HepG2 (cell line): ENCODE data around the gene PLBD2. TPM values are rescaled to one million over a fixed set of nuclear protein-coding genes. Genes with fewer than 3 reads are reported as not detected.

Source experiments
- AKAP8 ChIP-seq: sonication (generic); formaldehyde crosslinking; IDR thresholded peaks from 2 replicates; pipeline ENCODE4 v1.5.1; 2020; ENCODE audit warnings: mild to moderate bottlenecking, missing genetic modification reagents
- CEBPG ChIP-seq: IDR thresholded peaks from 2 replicates; pipeline ENCODE4 v1.6.1; 2016
- GABPA ChIP-seq, 2 experiments: IDR thresholded peaks; 2 replicates each; pipeline ENCODE4 v1.6.1; 2011 to 2016; ENCODE audit warnings: low read depth in 2 of 2, low read length in 1 of 2, missing biosample characterization in 1 of 2, missing genetic modification characterization in 1 of 2
- HIVEP1 ChIP-seq: sonication (generic); formaldehyde crosslinking; IDR thresholded peaks from 2 replicates; pipeline ENCODE4 v1.4.0; 2020; ENCODE audit warnings: mild to moderate bottlenecking, missing genetic modification reagents
- ISX ChIP-seq: sonication (generic); formaldehyde crosslinking; conservative IDR thresholded peaks from 2 replicates; pipeline ENCODE4 v1.5.0; 2020; ENCODE audit warnings: missing genetic modification reagents
- KDM3A ChIP-seq: IDR thresholded peaks from 2 replicates; pipeline ENCODE4 v1.6.1; 2018; ENCODE audit warnings: low read depth, missing compliant biosample characterization
- KLF6 ChIP-seq: IDR thresholded peaks from 2 replicates; pipeline ENCODE4 v1.8.0; 2016; ENCODE audit warnings: missing biosample characterization, missing genetic modification reagents
- NR2F1 ChIP-seq, 2 experiments: fragments of 450-650 bp in 1 of 2; formaldehyde crosslinking in 1 of 2; IDR thresholded peaks; 2 replicates each; pipeline versions ENCODE4 v1.5.0 to v1.6.1; 2016 to 2020; ENCODE audit warnings: mild to moderate bottlenecking in 1 of 2, missing compliant biosample characterization in 1 of 2, missing genetic modification reagents in 1 of 2, moderate library complexity in 1 of 2
- RCOR2 ChIP-seq: IDR thresholded peaks from 2 replicates; pipeline ENCODE4 v1.6.1; 2016; ENCODE audit warnings: missing biosample characterization, missing genetic modification reagents
- RORA ChIP-seq: sonication (generic); formaldehyde crosslinking; IDR thresholded peaks from 2 replicates; pipeline ENCODE4 v1.5.0; 2020; ENCODE audit warnings: mild to moderate bottlenecking, missing genetic modification reagents, moderate library complexity
- SATB2 ChIP-seq: sonication (generic); formaldehyde crosslinking; IDR thresholded peaks from 2 replicates; pipeline ENCODE4 v1.5.0; 2020; ENCODE audit warnings: missing genetic modification reagents
- SP5 ChIP-seq: IDR thresholded peaks from 2 replicates; pipeline ENCODE4 v1.6.1; 2016; ENCODE audit warnings: low read depth, borderline replicate concordance
- STAG1 ChIP-seq: sonication (generic); formaldehyde crosslinking; IDR thresholded peaks from 2 replicates; pipeline ENCODE4 v1.4.0; 2020; ENCODE audit warnings: missing genetic modification reagents
- SYNCRIP ChIP-seq: fragments of 200-400 bp; formaldehyde crosslinking; IDR thresholded peaks from 2 replicates; pipeline ENCODE4 v1.6.1; 2018; ENCODE audit warnings: mild to moderate bottlenecking, low read depth, low read length; ENCODE audit not compliant: insufficient read depth
- ZBTB3 ChIP-seq: sonication (generic); formaldehyde crosslinking; IDR thresholded peaks from 2 replicates; pipeline ENCODE4 v1.4.0; 2020; ENCODE audit warnings: low read depth, mild to moderate bottlenecking, moderate library complexity, missing genetic modification reagents, borderline replicate concordance
- ZNF160 ChIP-seq: sonication (generic); formaldehyde crosslinking; IDR thresholded peaks from 2 replicates; pipeline ENCODE4 v1.8.0; 2022; ENCODE audit warnings: mild to moderate bottlenecking, inconsistent platforms, missing genetic modification reagents
- ZNF234 ChIP-seq: sonication (generic); formaldehyde crosslinking; conservative IDR thresholded peaks from 2 replicates; pipeline ENCODE4 v1.5.1; 2020; ENCODE audit warnings: mild to moderate bottlenecking, missing genetic modification reagents
- ZNF709 ChIP-seq: sonication (generic); formaldehyde crosslinking; IDR thresholded peaks from 2 replicates; pipeline ENCODE4 v1.5.0; 2020; ENCODE audit warnings: mild to moderate bottlenecking, missing genetic modification reagents
- ZNF75D ChIP-seq: sonication (generic); formaldehyde crosslinking; IDR thresholded peaks from 2 replicates; pipeline ENCODE4 v1.8.1; 2023; ENCODE audit warnings: missing genetic modification reagents, mild to moderate bottlenecking, borderline replicate concordance
- ZNF839 ChIP-seq: sonication (generic); formaldehyde crosslinking; IDR thresholded peaks from 2 replicates; pipeline ENCODE4 v1.4.0; 2020; ENCODE audit warnings: missing genetic modification reagents, mild to moderate bottlenecking, borderline replicate concordance
- ZSCAN9 ChIP-seq: IDR thresholded peaks from 2 replicates; pipeline ENCODE4 v1.6.1; 2016; ENCODE audit warnings: borderline replicate concordance
- polyA plus RNA-seq, 8 experiments: library from polyadenylated mRNA; depleted of rRNA in 3 of 8; stranded (reverse) in 7 of 8; unstranded in 1 of 8; fragments of >200 nt; fragmentation: Illumina TruSeq in 4 of 8; extraction: Trizol in 4 of 8; gene quantifications; 2 replicates each; pipeline versions ENCODE4 v1.2.1 to v1.2.3, GENCODE V29; 2011 to 2016; ENCODE audit warnings: low read depth in 4 of 8, missing spikeins in 1 of 8, mixed read lengths in 1 of 8; ENCODE audit not compliant: insufficient read depth in 1 of 8
- total RNA-seq, 5 experiments: library from RNA; depleted of rRNA; stranded (reverse); fragments of >200 nt; fragmentation: Illumina TruSeq; extraction: Trizol; gene quantifications; 2 replicates each; pipeline ENCODE4 v1.2.3, GENCODE V29; 2016; ENCODE audit warnings: low read depth in 1 of 5
- TF ChIP-seq, protein P1 (sequence below): sonication (generic); formaldehyde crosslinking; IDR thresholded peaks from 2 replicates; pipeline ENCODE4 v1.4.0; 2020; ENCODE audit warnings: missing genetic modification reagents
- TF ChIP-seq, protein P2 (sequence below): IDR thresholded peaks from 2 replicates; pipeline ENCODE4 v1.6.1; 2016; ENCODE audit warnings: control low read depth
- TF ChIP-seq, protein P3 (sequence below): sonication (generic); formaldehyde crosslinking; IDR thresholded peaks from 2 replicates; pipeline ENCODE4 v1.8.0; 2022; ENCODE audit warnings: mild to moderate bottlenecking, missing genetic modification reagents, moderate library complexity

The PLBD2 gene
- total and polyA plus RNA-seq, 2 of the 13 experiments (the other 11 are each of a cell fraction or from before 2014, with no cell fraction given), result 6.7 to 8.5 TPM

DNA sequence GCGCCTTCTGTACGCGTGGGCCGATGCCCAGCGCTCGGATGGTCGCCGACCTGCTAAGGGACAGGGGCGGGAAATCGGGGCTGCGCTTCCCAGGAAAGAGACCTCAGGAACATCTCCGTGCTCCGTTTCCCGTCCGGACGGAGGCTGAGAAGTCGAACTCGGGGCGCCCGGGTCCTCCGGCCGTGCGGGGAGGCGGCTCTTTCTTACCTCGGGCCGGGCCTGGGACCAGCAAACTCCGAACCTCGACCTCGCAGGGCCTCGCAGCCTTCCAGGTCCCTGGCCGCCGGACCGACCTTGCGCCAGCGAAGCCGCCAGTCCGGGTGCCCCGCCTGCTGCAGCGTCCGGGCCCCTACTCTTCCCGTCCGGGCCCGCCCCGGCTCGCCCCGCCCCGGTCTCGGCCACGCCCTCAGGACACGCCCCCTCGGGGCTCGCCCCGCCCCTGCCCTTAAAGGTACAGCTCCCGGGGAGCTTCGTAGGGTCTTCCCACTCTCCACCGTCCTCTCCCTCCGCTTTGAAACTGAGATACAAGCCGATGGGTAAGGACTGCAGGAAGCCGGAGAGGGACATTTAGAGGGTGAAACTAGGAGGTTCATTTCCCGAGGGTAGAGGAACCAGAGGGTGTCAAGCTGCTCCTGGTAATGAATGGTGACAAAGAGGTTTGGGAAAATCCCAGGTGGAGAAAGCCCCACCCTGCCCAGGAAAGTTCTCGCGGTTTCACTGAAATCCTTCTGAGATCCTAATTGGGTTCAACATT, 23.4 kb upstream of the PLBD2 start, which contains the start of gene SLC8B1 (continued):
- TF ChIP-seq, protein P1, sequence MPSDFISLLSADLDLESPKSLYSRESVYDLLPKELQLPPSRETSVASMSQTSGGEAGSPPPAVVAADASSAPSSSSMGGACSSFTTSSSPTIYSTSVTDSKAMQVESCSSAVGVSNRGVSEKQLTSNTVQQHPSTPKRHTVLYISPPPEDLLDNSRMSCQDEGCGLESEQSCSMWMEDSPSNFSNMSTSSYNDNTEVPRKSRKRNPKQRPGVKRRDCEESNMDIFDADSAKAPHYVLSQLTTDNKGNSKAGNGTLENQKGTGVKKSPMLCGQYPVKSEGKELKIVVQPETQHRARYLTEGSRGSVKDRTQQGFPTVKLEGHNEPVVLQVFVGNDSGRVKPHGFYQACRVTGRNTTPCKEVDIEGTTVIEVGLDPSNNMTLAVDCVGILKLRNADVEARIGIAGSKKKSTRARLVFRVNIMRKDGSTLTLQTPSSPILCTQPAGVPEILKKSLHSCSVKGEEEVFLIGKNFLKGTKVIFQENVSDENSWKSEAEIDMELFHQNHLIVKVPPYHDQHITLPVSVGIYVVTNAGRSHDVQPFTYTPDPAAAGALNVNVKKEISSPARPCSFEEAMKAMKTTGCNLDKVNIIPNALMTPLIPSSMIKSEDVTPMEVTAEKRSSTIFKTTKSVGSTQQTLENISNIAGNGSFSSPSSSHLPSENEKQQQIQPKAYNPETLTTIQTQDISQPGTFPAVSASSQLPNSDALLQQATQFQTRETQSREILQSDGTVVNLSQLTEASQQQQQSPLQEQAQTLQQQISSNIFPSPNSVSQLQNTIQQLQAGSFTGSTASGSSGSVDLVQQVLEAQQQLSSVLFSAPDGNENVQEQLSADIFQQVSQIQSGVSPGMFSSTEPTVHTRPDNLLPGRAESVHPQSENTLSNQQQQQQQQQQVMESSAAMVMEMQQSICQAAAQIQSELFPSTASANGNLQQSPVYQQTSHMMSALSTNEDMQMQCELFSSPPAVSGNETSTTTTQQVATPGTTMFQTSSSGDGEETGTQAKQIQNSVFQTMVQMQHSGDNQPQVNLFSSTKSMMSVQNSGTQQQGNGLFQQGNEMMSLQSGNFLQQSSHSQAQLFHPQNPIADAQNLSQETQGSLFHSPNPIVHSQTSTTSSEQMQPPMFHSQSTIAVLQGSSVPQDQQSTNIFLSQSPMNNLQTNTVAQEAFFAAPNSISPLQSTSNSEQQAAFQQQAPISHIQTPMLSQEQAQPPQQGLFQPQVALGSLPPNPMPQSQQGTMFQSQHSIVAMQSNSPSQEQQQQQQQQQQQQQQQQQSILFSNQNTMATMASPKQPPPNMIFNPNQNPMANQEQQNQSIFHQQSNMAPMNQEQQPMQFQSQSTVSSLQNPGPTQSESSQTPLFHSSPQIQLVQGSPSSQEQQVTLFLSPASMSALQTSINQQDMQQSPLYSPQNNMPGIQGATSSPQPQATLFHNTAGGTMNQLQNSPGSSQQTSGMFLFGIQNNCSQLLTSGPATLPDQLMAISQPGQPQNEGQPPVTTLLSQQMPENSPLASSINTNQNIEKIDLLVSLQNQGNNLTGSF (CRISPR knock-in tag), result 0 out of 2 replicates have a peak, but pooled peaks have one; percentile 70
- TF ChIP-seq ISX (CRISPR knock-in tag) (no peak; the same call in 1 of the 2 replicates), STAG1 (CRISPR knock-in tag) (no peak), ZNF234 (CRISPR knock-in tag) (no peak), ZNF709 (CRISPR knock-in tag) (no peak), ZNF160 (no peak), SYNCRIP (no peak), ZBTB3 (CRISPR knock-in tag) (no peak), CEBPG (no peak), RCOR2 (CRISPR knock-in tag) (0 out of 2 replicates have a peak, but pooled peaks have one; percentile 16), ZNF75D (no peak), NR2F1 (CRISPR knock-in tag; IDR thresholded peaks at IDR 0.05) (no peak), ZNF839 (CRISPR knock-in tag) (no peak), KDM3A (0 out of 2 replicates have a peak, but pooled peaks have one; percentile 50), GABPA (IDR thresholded peaks at IDR 0.05; ENCODE audit: low read depth, low read length) (peak; percentile 15; the same call in 1 of the 2 replicates), GABPA (CRISPR knock-in tag; IDR thresholded peaks at IDR 0.05; ENCODE audit: low read depth) (no peak), SATB2 (0 out of 2 replicates have a peak, but pooled peaks have one; percentile 61), RORA (CRISPR knock-in tag) (no peak), ZSCAN9 (CRISPR knock-in tag) (no peak), AKAP8 (CRISPR knock-in tag) (no peak), KLF6 (CRISPR knock-in tag) (0 out of 2 replicates have a peak, but pooled peaks have one; percentile 20), HIVEP1 (CRISPR knock-in tag) (no peak), SP5 (CRISPR knock-in tag) (peak; percentile 73)
- TF ChIP-seq, protein P2, sequence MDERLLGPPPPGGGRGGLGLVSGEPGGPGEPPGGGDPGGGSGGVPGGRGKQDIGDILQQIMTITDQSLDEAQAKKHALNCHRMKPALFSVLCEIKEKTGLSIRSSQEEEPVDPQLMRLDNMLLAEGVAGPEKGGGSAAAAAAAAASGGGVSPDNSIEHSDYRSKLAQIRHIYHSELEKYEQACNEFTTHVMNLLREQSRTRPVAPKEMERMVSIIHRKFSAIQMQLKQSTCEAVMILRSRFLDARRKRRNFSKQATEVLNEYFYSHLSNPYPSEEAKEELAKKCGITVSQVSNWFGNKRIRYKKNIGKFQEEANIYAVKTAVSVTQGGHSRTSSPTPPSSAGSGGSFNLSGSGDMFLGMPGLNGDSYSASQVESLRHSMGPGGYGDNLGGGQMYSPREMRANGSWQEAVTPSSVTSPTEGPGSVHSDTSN (CRISPR knock-in tag), result no peak
- TF ChIP-seq, protein P3, sequence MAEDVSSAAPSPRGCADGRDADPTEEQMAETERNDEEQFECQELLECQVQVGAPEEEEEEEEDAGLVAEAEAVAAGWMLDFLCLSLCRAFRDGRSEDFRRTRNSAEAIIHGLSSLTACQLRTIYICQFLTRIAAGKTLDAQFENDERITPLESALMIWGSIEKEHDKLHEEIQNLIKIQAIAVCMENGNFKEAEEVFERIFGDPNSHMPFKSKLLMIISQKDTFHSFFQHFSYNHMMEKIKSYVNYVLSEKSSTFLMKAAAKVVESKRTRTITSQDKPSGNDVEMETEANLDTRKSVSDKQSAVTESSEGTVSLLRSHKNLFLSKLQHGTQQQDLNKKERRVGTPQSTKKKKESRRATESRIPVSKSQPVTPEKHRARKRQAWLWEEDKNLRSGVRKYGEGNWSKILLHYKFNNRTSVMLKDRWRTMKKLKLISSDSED (CRISPR knock-in tag), result no peak
